ENCODE data around the gene EXO1. TPM values are rescaled to one million over a fixed set of nuclear protein-coding genes. Genes with fewer than 3 reads are reported as not detected.

EXO1 gene
- total RNA-seq, 4 donors from 2014 or later: 0.96 to 32.0 (median 1.1) TPM; not detected in 1

GRCh38 chr1:241899210-241899609 lies 51.2 kb downstream of the EXO1 start:
- no peaks in the 10 kb centered on the region for H3K27me3 ChIP-seq
- no peak overlapping the region for H3K27ac ChIP-seq
- H3K9me3 ChIP-seq: no peaks in the 10 kb centered on the region
- H3K4me1 ChIP-seq: no peaks in the 10 kb centered on the region
- H3K4me3 ChIP-seq: no peak overlapping the region
- no peak for DNase-seq
- no peaks in the 10 kb centered on the region for H3K36me3 ChIP-seq
- intact Hi-C loops (cut with DNase I; ENCODE audit: low total_unique reads) (no loop called here), in situ Hi-C loops (cut with MboI; ENCODE audit: low pct_ligation_motif_present in 1 of 4, low pct_unique_long_range_greater_than_20kb in 1 of 4, low sequenced_read_pairs in 3 of 4) (no loop called here)
- WGBS, 2 donors (ENCODE audit: low coverage in 1 of 2): 87 to 88% methylated on average over 5 of the region's 5 CpGs
- TF ChIP-seq EP300 (IDR thresholded peaks at IDR 0.05; ENCODE audit: low read depth): no peak
- TF ChIP-seq, protein P1, sequence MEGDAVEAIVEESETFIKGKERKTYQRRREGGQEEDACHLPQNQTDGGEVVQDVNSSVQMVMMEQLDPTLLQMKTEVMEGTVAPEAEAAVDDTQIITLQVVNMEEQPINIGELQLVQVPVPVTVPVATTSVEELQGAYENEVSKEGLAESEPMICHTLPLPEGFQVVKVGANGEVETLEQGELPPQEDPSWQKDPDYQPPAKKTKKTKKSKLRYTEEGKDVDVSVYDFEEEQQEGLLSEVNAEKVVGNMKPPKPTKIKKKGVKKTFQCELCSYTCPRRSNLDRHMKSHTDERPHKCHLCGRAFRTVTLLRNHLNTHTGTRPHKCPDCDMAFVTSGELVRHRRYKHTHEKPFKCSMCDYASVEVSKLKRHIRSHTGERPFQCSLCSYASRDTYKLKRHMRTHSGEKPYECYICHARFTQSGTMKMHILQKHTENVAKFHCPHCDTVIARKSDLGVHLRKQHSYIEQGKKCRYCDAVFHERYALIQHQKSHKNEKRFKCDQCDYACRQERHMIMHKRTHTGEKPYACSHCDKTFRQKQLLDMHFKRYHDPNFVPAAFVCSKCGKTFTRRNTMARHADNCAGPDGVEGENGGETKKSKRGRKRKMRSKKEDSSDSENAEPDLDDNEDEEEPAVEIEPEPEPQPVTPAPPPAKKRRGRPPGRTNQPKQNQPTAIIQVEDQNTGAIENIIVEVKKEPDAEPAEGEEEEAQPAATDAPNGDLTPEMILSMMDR (IDR thresholded peaks at IDR 0.05): no peak
- TF ChIP-seq POLR2A (IDR thresholded peaks at IDR 0.05): no peak
- no peak for TF ChIP-seq POLR2AphosphoS5 (IDR thresholded peaks at IDR 0.05)

GRCh38 chr1:241900381-241900780 lies 52.4 kb downstream of the EXO1 start:
- DNase-seq: no peak
- Histone ChIP-seq H3K4me3 (no peak overlapping the region), H3K27ac (no peak overlapping the region), H3K36me3 (no peaks in the 10 kb centered on the region), H3K27me3 (no peaks in the 10 kb centered on the region), H3K9me3 (no peaks in the 10 kb centered on the region), H3K4me1 (no peaks in the 10 kb centered on the region)
- in situ Hi-C loops (cut with MboI; ENCODE audit: low pct_ligation_motif_present in 1 of 4, low pct_unique_long_range_greater_than_20kb in 1 of 4, low sequenced_read_pairs in 3 of 4): no loop called here
- TF ChIP-seq POLR2A (IDR thresholded peaks at IDR 0.05) (no peak), EP300 (IDR thresholded peaks at IDR 0.05; ENCODE audit: low read depth) (no peak), POLR2AphosphoS5 (IDR thresholded peaks at IDR 0.05) (no peak)
- TF ChIP-seq, protein P1 (IDR thresholded peaks at IDR 0.05): no peak
- intact Hi-C loops (cut with DNase I; ENCODE audit: low total_unique reads): no loop called here

GRCh38 chr1:241902391-241903065 lies 54.5 kb downstream of the EXO1 start:
- no peak overlapping the region for H3K4me3 ChIP-seq
- intact Hi-C loops (cut with DNase I; ENCODE audit: low total_unique reads) (no loop called here), in situ Hi-C loops (cut with MboI; ENCODE audit: low pct_ligation_motif_present in 1 of 4, low pct_unique_long_range_greater_than_20kb in 1 of 4, low sequenced_read_pairs in 3 of 4) (no loop called here)
- H3K9me3 ChIP-seq: no peaks in the 10 kb centered on the region
- no peaks in the 10 kb centered on the region for H3K4me1 ChIP-seq
- H3K27me3 ChIP-seq: no peaks in the 10 kb centered on the region
- TF ChIP-seq POLR2A (IDR thresholded peaks at IDR 0.05): no peak
- no peaks in the 10 kb centered on the region for H3K36me3 ChIP-seq
- DNase-seq: no peak
- no peak overlapping the region for H3K27ac ChIP-seq
- WGBS, 2 donors (ENCODE audit: low coverage in 1 of 2): 43 to 62% methylated on average over 2 to 5 of the region's 5 CpGs

DNA sequence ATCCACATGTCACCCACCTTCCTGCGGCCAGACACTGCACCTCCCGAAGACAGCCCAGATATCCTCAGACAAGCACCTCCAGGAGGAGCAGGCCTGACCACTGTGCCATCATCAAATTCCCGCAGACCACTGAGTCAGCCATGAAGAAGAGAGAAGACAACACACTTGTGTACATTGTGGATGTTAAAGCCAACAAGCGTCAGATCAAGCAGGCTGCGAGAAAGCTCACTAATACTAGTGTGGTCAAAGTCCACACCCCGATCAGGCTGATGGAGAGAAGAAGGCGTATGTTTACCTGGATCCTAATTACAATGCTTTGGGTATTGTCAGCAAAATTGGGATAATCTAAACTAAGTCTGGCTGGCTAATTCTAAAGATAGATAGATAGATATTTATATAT lies 68.2 kb downstream of the EXO1 start:
- Histone ChIP-seq H3K36me3 (no peaks in the 10 kb centered on the region), H3K27me3 (no peaks in the 10 kb centered on the region), H3K4me1 (no peaks in the 10 kb centered on the region), H3K9me3 (no peaks in the 10 kb centered on the region), H3K27ac (no peak overlapping the region), H3K4me3 (no peak overlapping the region)
- in situ Hi-C loops (cut with MboI; ENCODE audit: low pct_ligation_motif_present in 1 of 4, low pct_unique_long_range_greater_than_20kb in 1 of 4, low sequenced_read_pairs in 3 of 4): no loop called here
- DNase-seq: no peak
- intact Hi-C loops (cut with DNase I; ENCODE audit: low total_unique reads): no loop called here
- no peak for TF ChIP-seq POLR2A (IDR thresholded peaks at IDR 0.05)
- TF ChIP-seq POLR2AphosphoS5 (IDR thresholded peaks at IDR 0.05): no peak
- TF ChIP-seq, protein P1 (IDR thresholded peaks at IDR 0.05): no peak
- no peak for TF ChIP-seq EP300 (IDR thresholded peaks at IDR 0.05; ENCODE audit: low read depth)
- 80 to 82% methylated on average over 2 to 7 of the region's 7 CpGs for WGBS, 2 donors (ENCODE audit: low coverage in 1 of 2)

GRCh38 chr1:241917487-241917886 lies 69.5 kb downstream of the EXO1 start:
- 92 to 94% methylated on average over 4 to 12 of the region's 12 CpGs for WGBS, 2 donors (ENCODE audit: low coverage in 1 of 2)
- intact Hi-C loops (cut with DNase I; ENCODE audit: low total_unique reads) (no loop called here), in situ Hi-C loops (cut with MboI; ENCODE audit: low pct_ligation_motif_present in 1 of 4, low pct_unique_long_range_greater_than_20kb in 1 of 4, low sequenced_read_pairs in 3 of 4) (no loop called here)
- Histone ChIP-seq H3K27ac (no peak overlapping the region), H3K9me3 (no peaks in the 10 kb centered on the region), H3K27me3 (no peaks in the 10 kb centered on the region), H3K4me1 (no peaks in the 10 kb centered on the region), H3K36me3 (no peaks in the 10 kb centered on the region), H3K4me3 (no peak overlapping the region)
- TF ChIP-seq EP300 (IDR thresholded peaks at IDR 0.05; ENCODE audit: low read depth) (no peak), POLR2A (IDR thresholded peaks at IDR 0.05) (no peak), POLR2AphosphoS5 (IDR thresholded peaks at IDR 0.05) (no peak)
- TF ChIP-seq, protein P1 (IDR thresholded peaks at IDR 0.05): no peak
- no peak for DNase-seq
